Endothelial cell of umbilical vein (primary cell): ENCODE results near the gene IFI44L. TPM values are rescaled to one million over a fixed set of nuclear protein-coding genes. Genes with fewer than 3 reads are reported as not detected.
A peak's percentile ranks its signal among the peaks of the same experiment; 100 is the strongest.

Experiments
- BruUV-seq: library from RNA; stranded (reverse); fragments of 400-500 nt; replicated peaks from 2 replicates; lab custom pipeline; 2021; lab: Mats Ljungman, UMichigan
- CTCF ChIA-PET: fragments of 300-600, 350-600 bp; sonication (Branson Sonifier 250); formaldehyde crosslinking; loops from one replicate; lab custom pipeline; 2021; ENCODE audit warnings: antibody characterized with exemption, inconsistent platforms; lab: Charles Lee
- POLR2A ChIA-PET: fragments of 300-600, 350-600 bp; sonication (Branson Sonifier 250); formaldehyde crosslinking; loops from one replicate; lab custom pipeline; 2021; ENCODE audit warnings: antibody characterized with exemption, inconsistent platforms; lab: Charles Lee
- DNase-seq: peaks from one replicate; pipeline ENCODE4 v3.0.0-alpha.2; 2011; ENCODE audit warnings: low read depth, low spot score
- FAIRE-seq: peaks from 2 replicates; lab custom pipeline; 2011; peaks lifted over from hg19 to GRCh38; lab: Jason Lieb, UNC
- H2AFZ ChIP-seq: 2 replicates; pipeline ENCODE4 v1.6.0; 2012; ENCODE audit warnings: low read depth, low read length, control low read depth, inconsistent platforms
- H3K27ac ChIP-seq: 2 replicates; pipeline ENCODE4 v1.5.1; 2011; ENCODE audit warnings: low read depth, mild to moderate bottlenecking, control low read depth, low read length, moderate library complexity; ENCODE audit not compliant: insufficient read depth
- H3K27me3 ChIP-seq, 2 experiments: 2 replicates each; pipeline versions ENCODE4 v1.6.0 to v1.6.1; 2011; ENCODE audit warnings: low read length in 2 of 2, mixed read lengths in 1 of 2; ENCODE audit not compliant: control insufficient read depth in 2 of 2, insufficient read depth in 2 of 2
- H3K36me3 ChIP-seq, 2 experiments: 2 replicates in 1 of 2; 3 replicates in 1 of 2; pipeline ENCODE4 v1.5.1; 2011; ENCODE audit warnings: low read length in 2 of 2, mild to moderate bottlenecking in 1 of 2, moderate library complexity in 1 of 2; ENCODE audit not compliant: control insufficient read depth in 2 of 2, insufficient read depth in 2 of 2; ENCODE audit errors: extremely low read depth in 1 of 2
- H3K4me1 ChIP-seq: 3 replicates; pipeline ENCODE4 v1.5.1; 2011; ENCODE audit warnings: mild to moderate bottlenecking, low read length; ENCODE audit not compliant: control insufficient read depth, insufficient read depth; ENCODE audit errors: extremely low read depth
- H3K4me2 ChIP-seq: 2 replicates; pipeline ENCODE4 v1.6.1; 2011; ENCODE audit warnings: low read length, control low read depth, mixed read lengths; ENCODE audit not compliant: insufficient read depth
- H3K4me3 ChIP-seq, 3 experiments: fragments of 200-600 bp in 1 of 3; sonication (generic), shearing (Covaris generic) in 1 of 3; replicated peaks in 1 of 3; 2 replicates each; pipeline ENCODE4 v1.5.1; 2011 to 2016; ENCODE audit warnings: control low read depth in 3 of 3, low read length in 3 of 3, mild to moderate bottlenecking in 2 of 3, inconsistent platforms in 1 of 3, low read depth in 1 of 3, moderate library complexity in 1 of 3; ENCODE audit not compliant: insufficient read depth in 1 of 3
- H3K79me2 ChIP-seq: 2 replicates; pipeline ENCODE4 v1.6.0; 2012; ENCODE audit warnings: low read length, inconsistent platforms; ENCODE audit not compliant: control insufficient read depth, insufficient read depth
- H3K9ac ChIP-seq: replicated peaks from 2 replicates; pipeline ENCODE3; 2011; ENCODE audit warnings: low read length, control low read depth; ENCODE audit not compliant: insufficient read depth; ENCODE audit errors: extremely low read depth
- H3K9me1 ChIP-seq: replicated peaks from 3 replicates; pipeline ENCODE4 v1.6.0; 2011; ENCODE audit warnings: mild to moderate bottlenecking, low read length; ENCODE audit not compliant: control insufficient read depth, insufficient read depth; ENCODE audit errors: extremely low read depth
- H3K9me3 ChIP-seq: replicated peaks from 2 replicates; pipeline ENCODE4 v1.5.1; 2012; ENCODE audit warnings: low read length, inconsistent platforms; ENCODE audit not compliant: control insufficient read depth, insufficient read depth
- H4K20me1 ChIP-seq: replicated peaks from 2 replicates; pipeline ENCODE3; 2011; ENCODE audit warnings: mild to moderate bottlenecking, low read length; ENCODE audit not compliant: control insufficient read depth, insufficient read depth; ENCODE audit errors: extremely low read depth
- CTCF ChIP-seq, 2 donors: IDR thresholded peaks; 1 replicate in 1 of 2; 2 replicates in 1 of 2; pipeline ENCODE4 v1.5.1; 2011; ENCODE audit warnings: low read length in 2 of 2, mild to moderate bottlenecking in 2 of 2, moderate library complexity in 2 of 2, control low read depth in 1 of 2, inconsistent platforms in 1 of 2, low read depth in 1 of 2; ENCODE audit not compliant: insufficient read depth in 1 of 2; ENCODE audit errors: extremely low read depth in 1 of 2
- FOS ChIP-seq: IDR thresholded peaks from 2 replicates; pipeline ENCODE4 v1.6.1; 2011; ENCODE audit warnings: mild to moderate bottlenecking, low read length, moderate library complexity, borderline replicate concordance; ENCODE audit not compliant: insufficient read depth
- GATA2 ChIP-seq: IDR thresholded peaks from 2 replicates; pipeline ENCODE4 v1.7.0; 2011; ENCODE audit warnings: low read depth, mild to moderate bottlenecking, moderate library complexity, mixed read lengths, low read length; ENCODE audit not compliant: insufficient read length, insufficient read depth
- MYC ChIP-seq: IDR thresholded peaks from one replicate; pipeline ENCODE4 v1.6.1; 2011; ENCODE audit warnings: mild to moderate bottlenecking, low read depth, low read length
- POLR2A ChIP-seq: IDR thresholded peaks from 2 replicates; pipeline ENCODE4 v1.6.1; 2012; ENCODE audit warnings: low read depth, mild to moderate bottlenecking, control low read depth, low read length
- POLR2AphosphoS5 ChIP-seq: IDR thresholded peaks from 2 replicates; pipeline ENCODE4 v1.6.1; 2012; ENCODE audit warnings: low read depth, mild to moderate bottlenecking, control low read depth, low read length, moderate library complexity; ENCODE audit not compliant: insufficient read depth
- dilution Hi-C: fragments of 300-500 bp; cut with MboI; formaldehyde crosslinking; loops from one replicate; pipeline ENCODE4 v1.15.0; 2019; ENCODE audit warnings: low sequenced_read_pairs; ENCODE audit not compliant: extremely low pct_ligation_motif_present
- intact Hi-C: fragments of 100-400 bp; cut with micrococcal nuclease; formaldehyde crosslinking; loops from one replicate; pipeline ENCODE4 v1.10.0; 2022
- polyA plus RNA-seq, 4 experiments: library from polyadenylated mRNA; depleted of rRNA in 3 of 4; stranded (reverse) in 3 of 4; unstranded in 1 of 4; fragments of >200 nt; gene quantifications; 2 replicates each; pipeline versions ENCODE4 v1.2.1 to v1.2.3, GENCODE V29; 2011 to 2012; ENCODE audit warnings: missing spikeins in 1 of 4
- total RNA-seq: library from RNA; stranded (reverse); gene quantifications from 2 replicates; pipeline ENCODE4 v1.2.3, GENCODE V29; 2021

The IFI44L gene
- total and polyA plus RNA-seq, 2 donors (not counting 3 experiments of a cell fraction or from before 2014, with no cell fraction given): 2.8 to 2.9 TPM

GRCh38 chr1:78619032-78619431, 1.2 kb upstream of the IFI44L start:
- Histone ChIP-seq H3K4me2 (peak overlapping the region; percentile 79), H3K27ac (no peak overlapping the region), H3K4me3 (no peak overlapping the region), H3K27me3 (no peaks in the 10 kb centered on the region), H3K9me1 (no peaks in the 10 kb centered on the region), H3K36me3 (no peaks in the 10 kb centered on the region), H3K9ac (no peak overlapping the region), H4K20me1 (no peaks in the 10 kb centered on the region), H3K9me3 (no peaks in the 10 kb centered on the region), H2AFZ (peak overlapping the region; percentile 84), H3K79me2 (no peaks in the 10 kb centered on the region), H3K4me1 (peaks cover 18% of the 10 kb centered on the region)
- intact Hi-C loops (loop anchor here (5.0 kb wide), 2 partner anchors 213 to 733 kb away; no protein-coding TSS in a partner anchor), dilution Hi-C loops (no loop called here)
- ChIA-PET POLR2A (no interaction called here), CTCF (interaction anchor here (1.0 to 4.6 kb wide), 2 partner anchors 57 to 59 kb away, joined by 4 to 25 read pairs; no protein-coding TSS in a partner anchor)
- FAIRE-seq: no peak
- TF ChIP-seq GATA2 (no peak), CTCF (IDR thresholded peaks at IDR 0.05; ENCODE audit: extremely low read depth in 1 of 2, insufficient read depth in 1 of 2, low read depth in 1 of 2, low read length in 2 of 2) (no peak), POLR2A (no peak), FOS (no peak)
- DNase-seq: peak; percentile 10
- no TSS peak for BruUV-seq

- no peaks in the 10 kb centered on the region for H3K9me1 ChIP-seq
- peak overlapping the region; percentile 39 for H3K9ac ChIP-seq
- BruUV-seq: no TSS peak
- CTCF ChIA-PET: interaction anchor here (0.8 to 4.6 kb wide), 7 partner anchors 10 to 584 kb away, joined by 3 to 25 read pairs (median 4); no protein-coding TSS in a partner anchor
- dilution Hi-C loops (no loop called here), intact Hi-C loops (loop anchor here (5.0 kb wide), 2 partner anchors 213 to 733 kb away; no protein-coding TSS in a partner anchor)
- no peaks in the 10 kb centered on the region for H4K20me1 ChIP-seq
- no peaks in the 10 kb centered on the region for H3K27me3 ChIP-seq
- peak overlapping the region; percentile 2 for H3K27ac ChIP-seq
- no peak for FAIRE-seq
- H3K79me2 ChIP-seq: no peaks in the 10 kb centered on the region
- H3K9me3 ChIP-seq: no peaks in the 10 kb centered on the region
- H3K4me2 ChIP-seq: peak overlapping the region; percentile 79
- no peak for TF ChIP-seq POLR2AphosphoS5
- TF ChIP-seq MYC: no peak
- TF ChIP-seq POLR2A: no peak
- TF ChIP-seq CTCF (IDR thresholded peaks at IDR 0.05; ENCODE audit: extremely low read depth in 1 of 2, insufficient read depth in 1 of 2, low read depth in 1 of 2, low read length in 2 of 2): no peak
- peak overlapping the region in 1 of 3 experiments; percentile 35 for H3K4me3 ChIP-seq
- H3K36me3 ChIP-seq: no peaks in the 10 kb centered on the region
- peak overlapping the region; percentile 84 for H2AFZ ChIP-seq
- H3K4me1 ChIP-seq: peaks cover 18% of the 10 kb centered on the region
- POLR2A ChIA-PET: no interaction called here
- no peak for DNase-seq
Measured at GRCh38 chr1:78619446-78619802, 824 bp upstream of the IFI44L start.
